Prostate gland (tissue), 2 donors: ENCODE measurements around the gene ZBTB21. TPM values are rescaled to one million over a fixed set of nuclear protein-coding genes. Genes with fewer than 3 reads are reported as not detected.
A peak's percentile ranks its signal among the peaks of the same experiment; 100 is the strongest.
"Not testable (repeated sequence)": the region's sequence is repeated elsewhere in the genome, so short reads cannot be mapped to it uniquely, and the experiment has no call there.

Experiments used
- DNase-seq: peaks from one replicate; pipeline ENCODE4 v3.0.0-alpha.2; 2019; ENCODE audit warnings: low spot score
- H3K27ac ChIP-seq, 2 donors: fragments of 200-600 bp; sonication (generic); 2 replicates each; pipeline ENCODE4 v1.5.1; 2017 to 2019
- H3K27me3 ChIP-seq: fragments of 200-600 bp; sonication (generic); replicated peaks from 2 replicates; pipeline ENCODE4 v1.5.1; 2019; ENCODE audit not compliant: insufficient read depth
- H3K36me3 ChIP-seq, 2 donors: fragments of 200-600 bp; sonication (generic); 1 replicate in 1 of 2; 2 replicates in 1 of 2; pipeline versions ENCODE4 v1.5.1 to v1.8.1; 2017 to 2019
- H3K4me1 ChIP-seq: fragments of 200-600 bp; sonication (generic); replicated peaks from 2 replicates; pipeline ENCODE4 v1.5.1; 2019
- H3K4me3 ChIP-seq, 2 donors: fragments of 200-600 bp; sonication (generic); 2 replicates each; pipeline ENCODE4 v1.5.1; 2017 to 2019
- H3K9me3 ChIP-seq: fragments of 200-600 bp; sonication (generic); 2 replicates; pipeline ENCODE4 v1.5.1; 2017
- CTCF ChIP-seq, 4 experiments: fragments of 200-600 bp in 2 of 4; fragments of 450-650 bp in 2 of 4; sonication (generic) in 2 of 4; IDR thresholded peaks; 1 replicate in 3 of 4; 2 replicates in 1 of 4; pipeline ENCODE4 v1.5.1; 2016 to 2019; ENCODE audit warnings: antibody characterized with exemption in 4 of 4, mild to moderate bottlenecking in 2 of 4, moderate library complexity in 2 of 4
- POLR2A ChIP-seq: fragments of 450-650 bp; IDR thresholded peaks from one replicate; pipeline ENCODE4 v1.6.1; 2016; ENCODE audit warnings: antibody characterized with exemption, mild to moderate bottlenecking
- POLR2AphosphoS5 ChIP-seq: sonication (generic); formaldehyde crosslinking; IDR thresholded peaks from one replicate; pipeline ENCODE4 v1.6.1; 2017; ENCODE audit warnings: antibody characterized with exemption
- WGBS: methylation state at CpG from one replicate; pipeline ENCODE4 v1.1.5; 2018; 5-methylcytosine and 5-hydroxymethylcytosine counted together
- intact Hi-C: fragments of 100-400 bp; cut with DNase I; formaldehyde crosslinking; loops from one replicate; pipeline ENCODE4 v1.14.2; 2022
- total RNA-seq, 2 donors: library from RNA; depleted of rRNA; stranded (reverse); fragments of >200 nt; gene quantifications; one replicate each; pipeline ENCODE4 v1.1.0, GENCODE V29; 2016

Gene ZBTB21
- total RNA-seq, 2 donors from 2014 or later: 12.3 to 13.6 TPM

- Histone ChIP-seq H3K27ac (peak overlapping the region; percentile 78 to 79), H3K9me3 (no peaks in the 10 kb centered on the region), H3K36me3 (no peaks in the 10 kb centered on the region), H3K4me1 (peaks cover 14% of the 10 kb centered on the region), H3K27me3 (no peaks in the 10 kb centered on the region), H3K4me3 (peak overlapping the region; percentile 87 to 89)
- intact Hi-C loops: loop anchor here (5.0 kb wide), 1 partner anchor 54 kb away; no protein-coding TSS in a partner anchor
- TF ChIP-seq POLR2AphosphoS5 (no peak), CTCF (IDR thresholded peaks at IDR 0.05) (no peak), POLR2A (no peak)
- DNase-seq: no peak
- WGBS: 3% methylated on average over 15 of the region's 67 CpGs
Observed at GRCh38 chr21:41953249-41953830, 56.8 kb downstream of the ZBTB21 start.

GRCh38 chr21:41952568-41953248, 57.5 kb downstream of the ZBTB21 start:
- intact Hi-C loops: loop anchor here (5.0 kb wide), 1 partner anchor 55 kb away; no protein-coding TSS in a partner anchor
- H3K4me3 ChIP-seq: peak overlapping the region; percentile 87 to 89
- H3K27me3 ChIP-seq: no peaks in the 10 kb centered on the region
- TF ChIP-seq POLR2A (no peak), CTCF (IDR thresholded peaks at IDR 0.05) (no peak), POLR2AphosphoS5 (no peak)
- no peaks in the 10 kb centered on the region for H3K36me3 ChIP-seq
- WGBS: 32% methylated on average over 30 of the region's 30 CpGs
- H3K4me1 ChIP-seq: peaks cover 14% of the 10 kb centered on the region
- H3K27ac ChIP-seq: peak overlapping the region; percentile 78 to 79
- no peaks in the 10 kb centered on the region for H3K9me3 ChIP-seq
- DNase-seq: no peak

- no peak for DNase-seq
- 94% methylated on average over 5 of the region's 5 CpGs for WGBS
- intact Hi-C loops: loop anchor here (5.0 kb wide), 1 partner anchor 55 kb away; no protein-coding TSS in a partner anchor
- peak overlapping the region; percentile 87 to 89 for H3K4me3 ChIP-seq
- no peaks in the 10 kb centered on the region for H3K27me3 ChIP-seq
- no peaks in the 10 kb centered on the region for H3K36me3 ChIP-seq
- H3K9me3 ChIP-seq: no peaks in the 10 kb centered on the region
- H3K4me1 ChIP-seq: peaks cover 8% of the 10 kb centered on the region
- no peak for TF ChIP-seq POLR2AphosphoS5
- TF ChIP-seq POLR2A: no peak
- no peak for TF ChIP-seq CTCF (IDR thresholded peaks at IDR 0.05)
- no peak overlapping the region for H3K27ac ChIP-seq
Observed at GRCh38 chr21:41951876-41952567, 58.1 kb downstream of the ZBTB21 start.

GRCh38 chr21:41950941-41951351, 59.2 kb downstream of the ZBTB21 start:
- intact Hi-C loops: loop anchor here (5.0 kb wide), 1 partner anchor 56 kb away; no protein-coding TSS in a partner anchor
- Histone ChIP-seq H3K36me3 (no peaks in the 10 kb centered on the region), H3K4me1 (peaks cover 3% of the 10 kb centered on the region), H3K9me3 (no peaks in the 10 kb centered on the region), H3K27me3 (no peaks in the 10 kb centered on the region), H3K27ac (no peak overlapping the region), H3K4me3 (no peak overlapping the region)
- WGBS: 82% methylated on average over 14 of the region's 14 CpGs
- TF ChIP-seq CTCF (IDR thresholded peaks at IDR 0.05) (no peak), POLR2A (no peak), POLR2AphosphoS5 (no peak)
- no peak for DNase-seq

GRCh38 chr21:41949631-41950030, 60.5 kb downstream of the ZBTB21 start:
- H3K27me3 ChIP-seq, H3K36me3 ChIP-seq, H3K4me1 ChIP-seq, H3K27ac ChIP-seq, H3K4me3 ChIP-seq, H3K9me3 ChIP-seq, DNase-seq: not testable (repeated sequence)
- intact Hi-C loops: loop anchor here (5.0 kb wide), 1 partner anchor 58 kb away; no protein-coding TSS in a partner anchor
- 100% methylated on average over 3 of the region's 3 CpGs for WGBS
